Esophagus muscularis mucosa (tissue), 4 donors: ENCODE data around the gene PTPRN2. TPM values are rescaled to one million over a fixed set of nuclear protein-coding genes. Genes with fewer than 3 reads are reported as not detected.

ENCODE experiments used
- DNase-seq: peaks from one replicate; pipeline ENCODE4 v3.0.0-alpha.2; 2017; ENCODE audit errors: extremely low spot score
- H3K27ac ChIP-seq, 4 donors: fragments of 200-600 bp; sonication (generic); replicated peaks in 1 of 4; 1 replicate in 3 of 4; 2 replicates in 1 of 4; pipeline ENCODE4 v1.5.1; 2016 to 2019; ENCODE audit warnings: mild to moderate bottlenecking in 1 of 4
- H3K27me3 ChIP-seq, 4 donors: fragments of 200-600 bp; sonication (generic); one replicate each; pipeline versions ENCODE4 v1.5.1 to v1.6.0; 2016 to 2019
- H3K36me3 ChIP-seq, 4 donors: fragments of 200-600 bp; sonication (generic); one replicate each; pipeline ENCODE4 v1.5.1; 2016 to 2019
- H3K4me1 ChIP-seq, 4 donors: fragments of 200-600 bp; sonication (generic); one replicate each; pipeline ENCODE4 v1.5.1; 2016 to 2019
- H3K4me3 ChIP-seq, 4 donors: fragments of 200-600 bp; sonication (generic); 1 replicate in 2 of 4; 2 replicates in 2 of 4; pipeline ENCODE4 v1.5.1; 2016 to 2019; ENCODE audit warnings: mild to moderate bottlenecking in 4 of 4, moderate library complexity in 1 of 4
- H3K9me3 ChIP-seq, 4 donors: fragments of 200-600 bp; sonication (generic); 1 replicate in 3 of 4; 2 replicates in 1 of 4; pipeline ENCODE4 v1.5.1; 2016 to 2019
- EP300 ChIP-seq: sonication (generic); formaldehyde crosslinking; IDR thresholded peaks from one replicate; pipeline ENCODE4 v1.6.1; 2017; ENCODE audit warnings: antibody characterized with exemption
- POLR2A ChIP-seq: fragments of 450-650 bp; IDR thresholded peaks from one replicate; pipeline ENCODE4 v1.6.1; 2017; ENCODE audit warnings: antibody characterized with exemption, moderate library complexity, mild to moderate bottlenecking, low read depth
- POLR2AphosphoS5 ChIP-seq, 2 donors: sonication (generic); formaldehyde crosslinking; IDR thresholded peaks; one replicate each; pipeline ENCODE4 v1.6.1; 2017; ENCODE audit warnings: antibody characterized with exemption in 2 of 2
- WGBS: methylation state at CpG from one replicate; pipeline ENCODE4 v1.1.5; 2018; 5-methylcytosine and 5-hydroxymethylcytosine counted together
- intact Hi-C: fragments of 100-400 bp; cut with DNase I; formaldehyde crosslinking; loops from one replicate; pipeline ENCODE4 v1.15.1; 2023
- total RNA-seq, 4 donors: library from RNA; depleted of rRNA; stranded (reverse); fragments of >200 nt; gene quantifications; one replicate each; pipeline versions ENCODE4 v1.1.0 to v1.2.1, GENCODE V29; 2016
- TF ChIP-seq, protein P1 (sequence below), 3 experiments: fragments of 200-600 bp in 2 of 3; fragments of 450-650 bp in 1 of 3; sonication (generic) in 2 of 3; IDR thresholded peaks; one replicate each; pipeline ENCODE4 v1.5.1; 2017 to 2019; ENCODE audit warnings: antibody characterized with exemption in 3 of 3, mild to moderate bottlenecking in 2 of 3, moderate library complexity in 1 of 3

The PTPRN2 gene
- total RNA-seq, 4 donors from 2014 or later = 2.1 to 3.1 (median 3.1) TPM

DNA sequence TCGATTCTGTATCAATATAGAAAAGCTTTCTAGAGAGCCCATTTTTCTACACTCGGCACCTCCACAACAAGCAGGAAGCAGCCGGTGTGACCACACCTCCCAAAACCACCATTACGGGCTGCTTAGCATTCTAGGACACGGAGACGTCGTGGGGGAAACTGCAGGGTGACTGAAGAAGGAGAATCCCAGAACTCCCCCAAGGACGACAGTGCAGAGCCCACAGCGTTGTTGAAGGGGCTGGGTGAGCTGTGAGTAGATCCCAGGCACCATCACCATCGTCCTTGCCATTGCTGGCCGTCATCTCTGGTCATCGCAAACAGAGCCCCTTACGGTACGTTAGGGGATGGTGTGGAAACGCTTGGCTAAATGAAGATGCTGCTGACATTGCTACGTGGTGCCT is 351.8 kb downstream of the PTPRN2 start:
- H3K36me3 ChIP-seq = no peaks in the 10 kb centered on the region
- intact Hi-C loops = no loop called here
- H3K4me3 ChIP-seq = no peak overlapping the region
- peaks cover 0 to 12% (median 4%) of the 10 kb centered on the region in 4 donors for H3K9me3 ChIP-seq
- WGBS = 85% methylated on average over 14 of the region's 16 CpGs
- no peaks in the 10 kb centered on the region for H3K27me3 ChIP-seq
- H3K4me1 ChIP-seq = no peaks in the 10 kb centered on the region
- H3K27ac ChIP-seq = no peak overlapping the region
- TF ChIP-seq EP300 (no peak), POLR2A (no peak), POLR2AphosphoS5 (IDR thresholded peaks at IDR 0.05) (no peak)
- TF ChIP-seq, protein P1, sequence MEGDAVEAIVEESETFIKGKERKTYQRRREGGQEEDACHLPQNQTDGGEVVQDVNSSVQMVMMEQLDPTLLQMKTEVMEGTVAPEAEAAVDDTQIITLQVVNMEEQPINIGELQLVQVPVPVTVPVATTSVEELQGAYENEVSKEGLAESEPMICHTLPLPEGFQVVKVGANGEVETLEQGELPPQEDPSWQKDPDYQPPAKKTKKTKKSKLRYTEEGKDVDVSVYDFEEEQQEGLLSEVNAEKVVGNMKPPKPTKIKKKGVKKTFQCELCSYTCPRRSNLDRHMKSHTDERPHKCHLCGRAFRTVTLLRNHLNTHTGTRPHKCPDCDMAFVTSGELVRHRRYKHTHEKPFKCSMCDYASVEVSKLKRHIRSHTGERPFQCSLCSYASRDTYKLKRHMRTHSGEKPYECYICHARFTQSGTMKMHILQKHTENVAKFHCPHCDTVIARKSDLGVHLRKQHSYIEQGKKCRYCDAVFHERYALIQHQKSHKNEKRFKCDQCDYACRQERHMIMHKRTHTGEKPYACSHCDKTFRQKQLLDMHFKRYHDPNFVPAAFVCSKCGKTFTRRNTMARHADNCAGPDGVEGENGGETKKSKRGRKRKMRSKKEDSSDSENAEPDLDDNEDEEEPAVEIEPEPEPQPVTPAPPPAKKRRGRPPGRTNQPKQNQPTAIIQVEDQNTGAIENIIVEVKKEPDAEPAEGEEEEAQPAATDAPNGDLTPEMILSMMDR (IDR thresholded peaks at IDR 0.05) = no peak
- DNase-seq = peak; percentile 72

DNA sequence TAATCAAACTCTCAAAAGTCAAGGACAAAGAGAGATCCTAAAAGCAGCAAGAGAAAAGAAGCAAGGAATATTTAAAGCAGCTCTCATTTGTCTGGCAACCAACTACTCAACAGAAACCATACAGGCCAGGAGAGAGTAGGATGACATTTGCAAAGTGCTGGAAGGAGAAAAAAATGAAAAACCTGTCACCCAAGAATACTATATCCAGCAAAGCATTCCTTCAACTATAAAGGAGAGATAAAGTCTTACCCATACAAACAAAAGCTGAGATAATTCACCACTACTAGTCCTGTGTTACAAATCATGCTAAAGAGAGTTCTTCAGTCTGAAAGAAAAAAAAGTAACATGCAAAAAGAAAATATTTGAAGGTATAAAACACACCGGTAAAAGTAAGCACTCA is 357.7 kb downstream of the PTPRN2 start:
- Histone ChIP-seq H3K27me3 (peaks cover 0 to 8% (median 0%) of the 10 kb centered on the region in 4 donors), H3K4me3 (no peak overlapping the region), H3K36me3 (no peaks in the 10 kb centered on the region), H3K9me3 (peaks cover 0 to 28% (median 19%) of the 10 kb centered on the region in 4 donors), H3K4me1 (no peaks in the 10 kb centered on the region), H3K27ac (no peak overlapping the region)
- DNase-seq = no peak
- no peak for TF ChIP-seq POLR2A
- 98% methylated on average over 1 of the region's 1 CpG for WGBS
- intact Hi-C loops = no loop called here

DNA sequence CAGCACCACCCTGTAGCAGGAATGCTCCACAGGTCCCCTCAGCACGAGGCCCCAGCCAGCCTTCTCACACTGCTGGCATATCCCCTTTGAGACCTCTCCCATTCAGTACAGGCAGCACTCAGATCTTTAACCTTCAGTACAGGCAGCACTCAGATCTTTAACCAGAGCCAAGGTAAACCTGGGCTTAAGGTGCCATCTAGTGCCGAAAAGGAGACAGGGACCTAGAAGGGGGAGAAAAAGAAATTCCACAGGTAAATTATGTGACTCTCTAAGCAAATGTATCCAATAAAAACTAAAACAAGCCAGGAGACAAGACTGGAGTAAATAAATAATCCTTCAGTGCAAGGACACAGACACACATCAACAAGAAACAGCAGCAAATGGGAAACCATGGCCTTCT is 358.6 kb downstream of the PTPRN2 start:
- 42% methylated on average over 2 of the region's 2 CpGs for WGBS
- intact Hi-C loops = no loop called here
- TF ChIP-seq, protein P1 (IDR thresholded peaks at IDR 0.05) = no peak
- TF ChIP-seq EP300 = no peak
- TF ChIP-seq POLR2AphosphoS5 (IDR thresholded peaks at IDR 0.05) = no peak
- TF ChIP-seq POLR2A = no peak

DNA sequence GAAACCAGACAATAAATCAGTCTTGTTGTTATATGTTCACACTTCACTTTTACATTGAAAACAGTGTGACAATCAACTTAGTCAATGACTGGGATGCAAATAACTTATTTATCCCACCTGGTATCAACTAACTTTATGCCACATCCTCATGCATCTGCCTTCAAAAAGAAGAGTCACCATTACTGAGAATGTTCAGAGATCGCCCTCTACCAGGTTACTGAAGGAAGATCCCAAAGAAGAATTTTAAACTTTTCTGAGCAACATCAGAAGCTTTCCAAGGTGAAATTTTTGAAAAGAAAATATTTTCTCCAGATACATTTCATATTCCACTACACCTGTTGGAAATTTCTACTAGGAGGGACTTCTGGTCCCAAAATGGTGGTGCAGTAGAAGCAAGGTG is 359.5 kb downstream of the PTPRN2 start:
- WGBS = 60% methylated on average over 1 of the region's 1 CpG
- intact Hi-C loops = no loop called here
- DNase-seq = no peak

More for the DNA sequence above, 358.6 kb downstream of the PTPRN2 start:
- Histone ChIP-seq H3K27ac (no peak overlapping the region), H3K27me3 (peaks cover 0 to 8% (median 0%) of the 10 kb centered on the region in 4 donors), H3K36me3 (no peaks in the 10 kb centered on the region), H3K4me3 (no peak overlapping the region), H3K4me1 (no peaks in the 10 kb centered on the region), H3K9me3 (peaks cover 0 to 27% (median 17%) of the 10 kb centered on the region in 4 donors)
- DNase-seq = no peak

DNA sequence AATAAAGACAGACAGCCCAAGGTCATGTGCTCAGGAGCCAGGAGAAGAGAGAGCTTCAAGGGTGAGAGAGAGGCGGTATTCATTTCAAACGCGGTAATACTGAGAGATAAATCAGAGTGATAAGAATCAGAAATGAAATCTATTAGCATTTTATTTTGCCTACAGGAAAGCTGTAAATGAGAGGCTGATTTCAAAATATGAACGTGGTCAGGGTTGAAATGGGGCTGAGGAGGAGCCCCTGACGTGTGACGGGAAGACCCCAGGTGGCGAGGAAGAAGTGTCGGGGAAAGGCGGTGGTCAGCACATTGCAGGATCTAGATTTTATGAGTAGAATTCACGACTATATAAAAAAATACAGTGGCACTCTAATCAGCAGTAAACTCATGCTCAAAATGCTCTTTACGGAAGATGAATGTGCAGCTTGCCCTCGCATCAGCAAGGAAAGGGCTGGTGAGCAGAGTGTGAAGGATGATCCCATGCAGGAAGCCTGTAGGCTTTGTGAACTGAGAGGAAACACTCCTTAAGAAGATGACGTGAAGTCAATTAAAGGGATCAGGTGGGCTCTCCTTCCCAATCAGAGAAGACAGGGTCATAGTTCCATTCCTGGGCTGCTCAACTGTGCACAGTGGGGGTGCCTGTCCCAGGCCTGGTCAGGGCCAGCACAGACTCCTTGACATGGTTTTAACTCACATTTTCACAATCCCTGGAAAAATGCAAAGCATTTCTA is 360.2 kb downstream of the PTPRN2 start:
- Histone ChIP-seq H3K9me3 (peaks cover 0 to 20% (median 13%) of the 10 kb centered on the region in 4 donors), H3K27ac (no peak overlapping the region), H3K4me3 (no peak overlapping the region), H3K36me3 (no peaks in the 10 kb centered on the region), H3K27me3 (peaks cover 0 to 8% (median 0%) of the 10 kb centered on the region in 4 donors), H3K4me1 (no peaks in the 10 kb centered on the region)
- TF ChIP-seq POLR2AphosphoS5 (IDR thresholded peaks at IDR 0.05) = no peak
- no peak for DNase-seq
- WGBS = 83% methylated on average over 13 of the region's 13 CpGs
- intact Hi-C loops = no loop called here

More for the DNA sequence above, 359.5 kb downstream of the PTPRN2 start:
- Histone ChIP-seq H3K4me3 (no peak overlapping the region), H3K27me3 (peaks cover 0 to 8% (median 0%) of the 10 kb centered on the region in 4 donors), H3K27ac (no peak overlapping the region), H3K36me3 (no peaks in the 10 kb centered on the region), H3K9me3 (peaks cover 0 to 20% (median 13%) of the 10 kb centered on the region in 4 donors), H3K4me1 (no peaks in the 10 kb centered on the region)
- TF ChIP-seq POLR2A (no peak), POLR2AphosphoS5 (IDR thresholded peaks at IDR 0.05) (no peak), EP300 (no peak)
- TF ChIP-seq, protein P1 (IDR thresholded peaks at IDR 0.05) = no peak
